ENCODE results near the gene DENND2D. TPM values are rescaled to one million over a fixed set of nuclear protein-coding genes. Genes with fewer than 3 reads are reported as not detected.

The DENND2D gene, protein sequence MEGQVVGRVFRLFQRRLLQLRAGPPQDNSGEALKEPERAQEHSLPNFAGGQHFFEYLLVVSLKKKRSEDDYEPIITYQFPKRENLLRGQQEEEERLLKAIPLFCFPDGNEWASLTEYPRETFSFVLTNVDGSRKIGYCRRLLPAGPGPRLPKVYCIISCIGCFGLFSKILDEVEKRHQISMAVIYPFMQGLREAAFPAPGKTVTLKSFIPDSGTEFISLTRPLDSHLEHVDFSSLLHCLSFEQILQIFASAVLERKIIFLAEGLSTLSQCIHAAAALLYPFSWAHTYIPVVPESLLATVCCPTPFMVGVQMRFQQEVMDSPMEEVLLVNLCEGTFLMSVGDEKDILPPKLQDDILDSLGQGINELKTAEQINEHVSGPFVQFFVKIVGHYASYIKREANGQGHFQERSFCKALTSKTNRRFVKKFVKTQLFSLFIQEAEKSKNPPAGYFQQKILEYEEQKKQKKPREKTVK
- total RNA-seq, result 4.4 TPM

- Histone ChIP-seq H3K4me3 (peak within 1 kb of the TSS in 1 of 2 donors; percentile 40), H3K9me3 (no peaks in the 10 kb centered on the region), H3K4me1 (peaks cover 3% of the 10 kb centered on the region in 2 donors), H3K27me3 (peaks cover 6% of the 10 kb centered on the region), H3K27ac (peak within 1 kb of the TSS in 1 of 2 donors; percentile 28), H3K36me3 (no peaks in the 10 kb centered on the region)
- TF ChIP-seq, protein P1, sequence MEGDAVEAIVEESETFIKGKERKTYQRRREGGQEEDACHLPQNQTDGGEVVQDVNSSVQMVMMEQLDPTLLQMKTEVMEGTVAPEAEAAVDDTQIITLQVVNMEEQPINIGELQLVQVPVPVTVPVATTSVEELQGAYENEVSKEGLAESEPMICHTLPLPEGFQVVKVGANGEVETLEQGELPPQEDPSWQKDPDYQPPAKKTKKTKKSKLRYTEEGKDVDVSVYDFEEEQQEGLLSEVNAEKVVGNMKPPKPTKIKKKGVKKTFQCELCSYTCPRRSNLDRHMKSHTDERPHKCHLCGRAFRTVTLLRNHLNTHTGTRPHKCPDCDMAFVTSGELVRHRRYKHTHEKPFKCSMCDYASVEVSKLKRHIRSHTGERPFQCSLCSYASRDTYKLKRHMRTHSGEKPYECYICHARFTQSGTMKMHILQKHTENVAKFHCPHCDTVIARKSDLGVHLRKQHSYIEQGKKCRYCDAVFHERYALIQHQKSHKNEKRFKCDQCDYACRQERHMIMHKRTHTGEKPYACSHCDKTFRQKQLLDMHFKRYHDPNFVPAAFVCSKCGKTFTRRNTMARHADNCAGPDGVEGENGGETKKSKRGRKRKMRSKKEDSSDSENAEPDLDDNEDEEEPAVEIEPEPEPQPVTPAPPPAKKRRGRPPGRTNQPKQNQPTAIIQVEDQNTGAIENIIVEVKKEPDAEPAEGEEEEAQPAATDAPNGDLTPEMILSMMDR (IDR thresholded peaks at IDR 0.05), result no peak
- intact Hi-C loops (cut with DNase I), result no loop called here
- DNase-seq (ENCODE audit: low spot score in 2 of 2), result peak; percentile 67 to 77
These were observed at the start of gene DENND2D for GRCh38 chr1:111199881-111200801. TSS of gene DENND2D (minus strand) at chr1:111200646. CDS start at chr1:111200459, 187 bp downstream.

DNA sequence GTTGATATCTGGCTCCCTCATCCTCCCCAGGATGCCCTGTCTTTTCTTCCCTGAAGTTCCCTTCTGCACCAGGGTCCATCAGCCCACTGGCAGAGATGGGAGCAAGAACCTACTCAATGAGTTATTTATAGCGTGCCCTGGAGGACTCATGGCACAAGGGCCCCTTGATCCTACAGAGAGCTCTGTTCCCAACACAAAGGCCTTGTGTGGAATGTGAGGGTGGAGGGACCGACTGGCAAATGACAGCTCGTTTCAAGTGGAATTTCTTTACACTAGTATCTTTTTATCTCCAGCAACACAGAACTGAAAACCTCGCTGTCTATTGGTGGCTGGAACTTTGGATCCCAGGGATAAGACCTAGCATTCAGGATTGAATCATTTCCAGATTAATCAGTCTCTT, 49.5 kb upstream of the DENND2D start:
- Histone ChIP-seq H3K4me1 (no peaks in the 10 kb centered on the region), H3K36me3 (no peaks in the 10 kb centered on the region), H3K27ac (no peak overlapping the region), H3K27me3 (no peaks in the 10 kb centered on the region), H3K9me3 (no peaks in the 10 kb centered on the region), H3K4me3 (no peak overlapping the region)
- DNase-seq (ENCODE audit: low spot score in 2 of 2), result no peak
- TF ChIP-seq, protein P1 (IDR thresholded peaks at IDR 0.05), result no peak
- intact Hi-C loops (cut with DNase I), result no loop called here

- H3K9me3 ChIP-seq, result no peaks in the 10 kb centered on the region
- H3K4me3 ChIP-seq, result no peak overlapping the region
- H3K27ac ChIP-seq, result no peak overlapping the region
- no peak for DNase-seq (ENCODE audit: low spot score in 2 of 2)
- intact Hi-C loops (cut with DNase I), result no loop called here
- no peaks in the 10 kb centered on the region for H3K27me3 ChIP-seq
- H3K36me3 ChIP-seq, result no peaks in the 10 kb centered on the region
- TF ChIP-seq, protein P1 (IDR thresholded peaks at IDR 0.05), result no peak
- H3K4me1 ChIP-seq, result no peaks in the 10 kb centered on the region
These were observed 46.8 kb upstream of the DENND2D start for GRCh38 chr1:111247125-111247838.

DNA sequence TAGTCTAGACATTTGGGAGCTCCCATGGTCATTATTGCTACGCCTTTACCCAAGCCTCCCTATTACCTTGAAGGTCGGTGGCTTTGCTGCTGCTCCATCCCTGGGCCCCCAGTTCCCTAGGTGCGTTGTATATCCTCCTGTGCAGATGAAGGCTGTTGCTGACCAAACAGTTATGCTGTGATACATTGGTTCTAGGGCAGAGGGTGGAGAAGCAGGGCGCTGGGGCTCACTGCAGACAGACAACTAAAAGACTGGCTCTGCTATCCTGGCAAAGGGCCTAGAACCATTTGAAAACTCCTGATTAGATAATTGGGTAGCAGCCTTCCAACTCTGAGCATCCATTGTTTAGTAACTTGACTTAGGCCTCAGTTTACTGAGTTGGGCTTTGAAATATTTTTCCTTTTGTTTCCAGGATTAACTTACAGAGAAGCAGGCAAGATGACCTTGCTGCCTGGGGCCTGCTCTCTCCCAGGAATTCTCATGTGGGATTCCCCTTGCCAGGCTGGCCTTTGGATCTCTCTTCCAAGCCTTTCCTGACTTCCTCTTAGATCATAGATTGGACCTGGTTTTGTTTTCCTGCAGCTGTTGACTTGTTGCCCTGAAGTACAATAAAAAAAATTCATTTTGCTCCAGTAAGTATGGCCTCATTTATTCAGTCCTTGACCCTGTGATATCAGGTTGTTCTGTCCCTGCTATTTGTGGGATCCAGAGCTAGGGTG, 42.5 kb upstream of the DENND2D start:
- no peaks in the 10 kb centered on the region for H3K27me3 ChIP-seq
- intact Hi-C loops (cut with DNase I), result no loop called here
- no peak overlapping the region for H3K27ac ChIP-seq
- H3K36me3 ChIP-seq, result no peaks in the 10 kb centered on the region
- H3K9me3 ChIP-seq, result no peaks in the 10 kb centered on the region
- H3K4me3 ChIP-seq, result no peak overlapping the region
- no peak for DNase-seq (ENCODE audit: low spot score in 2 of 2)
- TF ChIP-seq, protein P1 (IDR thresholded peaks at IDR 0.05), result no peak
- no peaks in the 10 kb centered on the region for H3K4me1 ChIP-seq

- H3K36me3 ChIP-seq, result no peaks in the 10 kb centered on the region
- no peaks in the 10 kb centered on the region for H3K27me3 ChIP-seq
- H3K4me1 ChIP-seq, result no peaks in the 10 kb centered on the region
- no peak overlapping the region for H3K4me3 ChIP-seq
- DNase-seq (ENCODE audit: low spot score in 2 of 2), result no peak
- TF ChIP-seq, protein P1 (IDR thresholded peaks at IDR 0.05), result no peak
- intact Hi-C loops (cut with DNase I), result no loop called here
- H3K9me3 ChIP-seq, result no peaks in the 10 kb centered on the region
- H3K27ac ChIP-seq, result no peak overlapping the region
These were observed 41.4 kb upstream of the DENND2D start for GRCh38 chr1:111241797-111242196.
